GM18520 (cell line): ENCODE data around the gene UQCC2.

Experiments
- ATAC-seq: cut with Tn5 transposase; IDR thresholded peaks from one replicate; pipeline ENCODE4 v1.9.1; 2021; ENCODE audit not compliant: unreplicated experiment

UQCC2 gene

GRCh38 chr6:33677689-33678088 is 33.8 kb downstream of the UQCC2 start:
- ATAC-seq = no peak

- no peak for ATAC-seq
Observed at GRCh38 chr6:33677143-33677660, 34.3 kb downstream of the UQCC2 start.

GRCh38 chr6:33676416-33677142 is 34.9 kb downstream of the UQCC2 start:
- ATAC-seq = no peak

- ATAC-seq = no peak
Observed at GRCh38 chr6:33675968-33676367, 35.5 kb downstream of the UQCC2 start.

DNA sequence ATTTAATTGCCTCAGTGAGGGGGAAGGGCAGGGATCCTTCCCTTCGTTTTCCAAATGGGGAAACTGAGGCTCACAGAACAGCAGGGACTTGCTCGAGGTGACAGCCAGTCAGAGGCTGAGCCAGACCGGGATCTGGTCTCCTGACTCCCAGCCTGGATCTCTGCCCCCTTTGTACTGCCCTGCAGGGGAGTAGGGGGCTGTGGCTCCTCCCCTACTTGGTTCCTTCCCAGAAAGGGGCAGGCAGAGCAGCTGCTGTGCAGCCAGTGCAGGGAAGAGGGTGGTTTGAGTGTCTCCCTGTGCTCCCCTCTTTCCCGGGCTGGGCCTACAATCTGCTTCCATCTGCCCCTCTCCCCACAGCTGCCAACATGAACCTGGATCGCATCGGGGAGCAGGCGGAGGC is 37.6 kb downstream of the UQCC2 start:
- ATAC-seq = no peak

DNA sequence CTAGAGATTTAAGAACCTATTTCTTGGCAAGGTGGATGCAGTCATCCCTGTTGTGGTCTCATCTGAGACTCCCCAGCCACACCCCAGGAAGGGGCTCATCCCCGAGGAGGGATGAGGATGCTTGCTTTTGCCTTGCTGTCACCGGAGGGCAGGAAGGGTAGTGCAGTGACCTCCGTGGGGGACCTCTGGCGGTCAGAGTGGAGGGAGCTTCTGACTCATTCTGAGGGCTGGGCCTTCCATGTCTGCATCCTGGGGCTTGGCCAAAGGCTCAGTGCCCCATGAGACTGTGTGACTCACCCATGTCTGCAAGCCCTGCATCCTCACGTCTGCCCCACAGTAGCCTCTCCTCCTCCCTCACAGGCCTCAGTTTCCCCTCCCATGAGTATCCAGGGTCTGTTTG is 38.7 kb downstream of the UQCC2 start:
- no peak for ATAC-seq

GRCh38 chr6:33671744-33672072 is 39.8 kb downstream of the UQCC2 start:
- ATAC-seq = no peak

- ATAC-seq = no peak
Observed at GRCh38 chr6:33670971-33671743, 40.3 kb downstream of the UQCC2 start.

DNA sequence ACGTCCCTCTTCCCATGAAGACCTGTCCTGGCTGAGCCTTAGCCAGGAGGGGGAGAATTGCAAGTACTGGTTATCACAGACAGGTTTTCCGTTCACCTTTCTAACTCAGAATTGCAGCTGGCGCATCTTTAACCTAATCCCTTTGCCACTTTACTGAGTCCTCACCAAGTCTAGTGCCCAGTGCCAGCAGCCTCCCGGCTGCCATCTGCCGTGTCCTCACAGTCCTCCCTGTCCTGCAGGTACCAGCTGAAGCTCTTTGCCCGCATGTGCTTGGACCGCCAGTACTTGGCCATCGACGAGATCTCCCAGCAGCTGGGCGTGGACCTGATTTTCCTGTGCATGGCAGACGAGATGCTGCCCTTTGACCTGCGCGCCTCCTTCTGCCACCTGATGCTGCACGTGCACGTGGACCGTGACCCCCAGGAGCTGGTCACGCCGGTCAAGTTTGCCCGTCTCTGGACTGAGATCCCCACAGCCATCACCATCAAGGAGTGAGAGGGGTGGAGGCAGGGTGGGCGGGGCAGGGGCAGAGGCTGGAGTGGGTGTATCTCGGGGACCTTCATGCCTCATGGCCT is 41.3 kb downstream of the UQCC2 start:
- ATAC-seq = no peak

- ATAC-seq = no peak
Observed at GRCh38 chr6:33668914-33669313, 42.6 kb downstream of the UQCC2 start.

DNA sequence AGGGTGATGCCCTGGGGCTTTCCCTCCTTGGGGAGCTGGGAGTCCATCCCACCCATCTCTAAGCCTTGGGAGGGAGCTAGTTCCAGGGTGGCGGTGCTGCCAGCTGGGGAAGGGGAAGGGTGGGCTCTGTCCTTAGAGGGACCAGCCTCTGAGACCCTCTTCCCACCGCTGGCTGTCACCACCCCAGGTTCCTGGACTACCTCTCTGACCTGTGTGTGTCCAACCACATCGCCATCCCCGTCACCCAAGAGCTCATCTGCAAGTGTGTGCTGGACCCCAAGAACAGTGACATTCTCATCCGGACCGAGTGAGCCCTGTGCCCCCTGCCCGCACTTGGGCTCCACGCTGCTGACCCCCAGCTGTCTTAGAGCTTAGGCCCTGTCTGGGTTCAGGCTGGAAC is 43.2 kb downstream of the UQCC2 start:
- no peak for ATAC-seq

GRCh38 chr6:33667776-33668175 is 43.7 kb downstream of the UQCC2 start:
- no peak for ATAC-seq

GRCh38 chr6:33667072-33667471 is 44.4 kb downstream of the UQCC2 start:
- no peak for ATAC-seq

- ATAC-seq = no peak
Observed at GRCh38 chr6:33665957-33666356, 45.5 kb downstream of the UQCC2 start.

- no peak for ATAC-seq
Observed at GRCh38 chr6:33664506-33665057, 46.9 kb downstream of the UQCC2 start.

DNA sequence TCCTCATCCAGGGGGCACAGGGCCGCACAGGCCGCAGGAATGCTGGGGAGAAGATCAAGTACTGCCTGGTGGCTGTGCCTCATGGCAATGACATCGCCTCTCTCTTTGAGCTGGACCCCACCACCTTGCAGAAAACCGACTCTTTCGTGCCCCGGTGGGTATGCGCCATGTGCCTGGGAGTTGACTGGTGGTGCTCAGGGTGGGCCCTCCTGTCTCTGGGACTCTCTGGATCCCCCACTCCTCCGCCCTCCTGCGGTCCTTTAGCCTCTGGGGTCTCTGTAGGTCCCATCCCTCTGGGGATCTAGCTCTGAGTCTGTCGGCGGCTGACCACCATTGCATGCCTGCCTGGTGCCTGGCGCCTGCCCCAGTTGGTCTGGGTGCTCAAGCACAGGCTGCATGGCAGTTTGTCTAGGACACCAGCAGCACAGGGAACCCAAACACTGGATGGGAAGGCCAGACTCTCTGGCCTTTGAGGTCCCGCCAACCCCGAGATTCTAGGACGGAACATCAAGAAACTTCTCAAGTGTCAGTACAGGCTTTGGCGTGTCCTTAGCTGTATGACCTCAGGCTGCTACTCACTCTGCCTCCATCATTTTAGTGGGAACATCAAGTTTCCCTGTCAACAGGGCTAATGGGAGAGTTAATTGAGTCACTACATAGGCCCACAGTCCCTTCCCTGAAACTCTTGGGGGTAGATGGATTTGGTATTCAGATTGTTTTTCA is 47.6 kb downstream of the UQCC2 start:
- no peak for ATAC-seq

DNA sequence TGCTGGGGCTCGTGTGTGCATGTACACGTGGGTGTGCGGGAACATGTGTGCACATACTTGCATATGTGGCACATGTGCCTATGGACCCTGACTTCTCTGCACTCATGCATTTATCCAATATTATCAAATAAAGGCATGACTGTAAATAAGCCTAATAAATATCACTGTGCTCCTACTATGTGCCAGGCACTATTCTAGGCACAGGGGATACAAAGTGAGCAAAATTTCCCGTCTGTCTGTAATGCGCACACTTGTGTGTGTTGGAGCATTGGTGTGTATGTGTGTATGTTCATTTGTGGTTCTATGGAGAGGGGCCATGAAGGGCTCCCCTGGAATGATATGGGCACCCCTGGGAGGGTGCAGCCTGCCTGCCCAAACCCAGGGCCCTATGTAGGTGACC is 48.5 kb downstream of the UQCC2 start:
- no peak for ATAC-seq

- ATAC-seq = no peak
Observed at GRCh38 chr6:33662318-33662717, 49.2 kb downstream of the UQCC2 start.

GRCh38 chr6:33661106-33661838 is 50.2 kb downstream of the UQCC2 start:
- ATAC-seq = no peak

- ATAC-seq = no peak
Observed at GRCh38 chr6:33659986-33660385, 51.5 kb downstream of the UQCC2 start.
